NCI-H1105 treated with DMSO at 0.1 percent for 48 hours (cell line): ENCODE results near the gene MAML3.

Source experiments
- DNase-seq: peaks from one replicate; lab custom pipeline; 2025; lab: John Stamatoyannopoulos, UW

MAML3 gene

DNA sequence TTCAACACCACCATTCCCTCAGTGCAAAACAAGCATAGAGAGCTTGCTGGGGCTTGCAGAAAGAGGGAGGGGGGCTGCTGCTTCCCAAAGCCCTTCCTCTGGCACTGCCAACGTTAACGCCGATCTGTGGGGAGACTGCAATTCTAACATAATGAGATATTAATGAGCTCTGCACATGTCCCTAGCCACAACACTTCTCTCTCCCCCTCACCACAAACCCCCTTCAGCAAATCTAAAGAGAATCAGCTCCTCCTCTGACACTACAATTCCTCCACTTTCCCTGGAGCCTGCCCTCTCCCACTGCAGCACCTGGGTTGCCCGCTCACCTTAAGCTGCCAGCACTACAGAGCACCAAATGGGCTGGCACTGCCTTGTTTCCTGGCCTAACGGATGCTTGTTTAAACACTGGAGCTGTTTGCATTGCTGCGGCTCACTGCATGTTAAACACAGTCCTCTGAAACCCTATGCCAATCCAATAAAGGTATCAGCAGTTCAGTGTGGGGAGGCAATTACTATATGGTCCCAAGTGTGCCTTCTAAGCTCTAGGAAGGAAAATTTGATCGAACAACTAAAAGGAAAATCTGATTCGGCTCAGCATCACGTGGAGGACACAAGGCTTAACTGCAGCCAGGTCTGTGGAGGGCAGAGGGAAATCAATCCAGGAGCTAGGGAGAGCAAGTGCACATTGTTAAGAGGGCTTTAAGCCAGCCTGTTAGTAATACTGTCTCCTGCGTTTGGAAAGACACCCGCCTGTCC lies 232.4 kb downstream of the MAML3 start:
- peak; percentile 79 for DNase-seq

DNA sequence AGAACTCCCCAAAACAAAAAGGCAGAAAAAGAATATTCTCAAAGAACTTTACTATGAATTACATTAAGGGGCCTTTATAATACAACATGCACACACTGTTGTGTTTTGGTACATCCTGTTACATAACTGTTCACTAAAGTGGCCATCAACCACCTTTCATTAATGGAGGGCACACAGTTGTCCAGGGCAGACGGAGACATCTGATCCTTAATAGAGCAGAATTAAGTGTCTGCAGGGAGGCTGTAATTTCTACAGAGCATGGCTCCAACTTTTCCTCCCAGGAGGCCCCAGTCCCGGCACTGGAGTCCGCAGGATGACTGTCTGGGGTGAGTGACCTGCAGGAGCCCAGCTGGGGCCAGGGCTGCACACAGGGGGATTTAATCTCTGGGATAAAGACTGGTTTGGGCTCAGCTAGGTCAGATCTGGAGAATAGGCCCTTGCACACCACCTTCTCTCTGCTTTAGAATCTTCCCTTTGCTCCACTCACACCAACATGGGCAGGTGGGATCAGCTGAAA lies 233.4 kb downstream of the MAML3 start:
- no peak for DNase-seq

DNA sequence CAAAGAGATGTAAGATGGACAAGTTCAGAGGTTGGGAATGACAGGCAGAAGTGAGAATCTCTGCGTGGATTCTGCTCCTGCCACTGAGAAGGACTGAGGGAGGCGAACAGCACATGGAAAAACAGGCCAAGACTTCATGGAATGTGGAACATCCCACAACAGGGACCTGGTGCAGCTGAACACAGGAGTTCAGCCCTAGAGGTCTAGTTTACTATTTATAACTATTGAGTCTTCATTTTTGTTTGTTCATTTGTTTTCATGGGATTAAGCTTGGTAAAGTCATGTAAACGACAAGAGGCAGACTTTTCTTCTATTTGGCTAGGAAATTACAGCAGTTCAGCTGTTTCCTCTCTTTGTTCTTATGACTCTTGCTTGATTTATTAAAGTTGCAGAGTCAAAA lies 234.5 kb downstream of the MAML3 start:
- DNase-seq = no peak

DNA sequence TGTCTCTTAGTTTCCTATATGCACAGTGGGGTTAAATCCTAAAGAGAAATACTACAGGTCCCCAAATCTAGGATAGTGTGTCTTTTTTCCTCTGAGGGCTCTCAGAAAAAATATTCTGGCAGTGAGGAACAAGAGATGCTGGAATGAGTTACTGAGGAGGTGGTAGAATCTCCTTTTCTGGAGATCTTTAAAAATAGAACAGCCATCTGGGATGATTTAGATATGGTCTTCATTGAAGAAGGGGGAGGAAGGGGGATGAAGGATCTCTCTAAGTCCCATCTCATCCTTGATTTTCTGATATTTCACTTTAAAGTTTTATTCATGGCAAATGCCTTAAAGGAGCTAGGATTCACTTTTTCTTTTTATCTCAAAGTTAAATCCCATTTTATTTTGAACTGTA lies 235.0 kb downstream of the MAML3 start:
- DNase-seq = no peak

DNA sequence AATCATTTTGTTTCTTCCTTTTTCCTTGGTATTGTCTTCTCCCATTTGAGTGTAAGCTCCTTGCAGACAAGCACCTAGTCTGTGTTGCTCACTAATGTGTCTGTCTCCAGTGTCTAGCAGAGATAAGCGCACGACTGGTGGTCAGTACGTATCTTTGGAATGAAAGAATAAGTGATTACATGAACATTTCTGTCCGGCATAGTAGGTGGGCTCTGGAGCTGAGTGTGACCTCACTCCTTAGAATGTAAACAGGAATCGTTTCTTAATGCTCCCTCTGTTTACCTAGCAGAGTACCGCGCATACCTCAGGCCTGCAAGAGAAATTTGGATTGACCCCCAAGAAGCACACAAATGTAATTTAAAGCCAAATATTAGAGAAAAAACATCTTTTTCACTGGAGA lies 235.4 kb downstream of the MAML3 start:
- no peak for DNase-seq

DNA sequence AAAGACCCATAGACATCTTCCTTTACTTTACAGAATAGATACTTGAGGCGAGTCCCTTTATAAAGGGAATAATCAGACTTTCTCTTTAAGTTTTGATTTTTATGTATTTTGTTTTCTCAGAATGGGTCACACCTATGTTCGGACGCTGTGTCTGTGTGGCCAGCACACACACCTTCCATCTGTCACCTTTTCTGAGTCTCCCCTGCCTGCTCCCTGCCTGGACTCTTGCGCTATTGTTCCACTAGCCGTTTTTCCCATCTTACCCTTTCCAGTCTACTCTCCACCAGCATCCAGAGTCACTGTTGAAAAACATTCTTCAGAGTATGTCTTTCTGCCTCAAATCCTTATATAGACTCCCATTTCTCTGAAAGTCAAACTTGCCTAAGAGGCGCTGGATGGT lies 236.1 kb downstream of the MAML3 start:
- no peak for DNase-seq

DNA sequence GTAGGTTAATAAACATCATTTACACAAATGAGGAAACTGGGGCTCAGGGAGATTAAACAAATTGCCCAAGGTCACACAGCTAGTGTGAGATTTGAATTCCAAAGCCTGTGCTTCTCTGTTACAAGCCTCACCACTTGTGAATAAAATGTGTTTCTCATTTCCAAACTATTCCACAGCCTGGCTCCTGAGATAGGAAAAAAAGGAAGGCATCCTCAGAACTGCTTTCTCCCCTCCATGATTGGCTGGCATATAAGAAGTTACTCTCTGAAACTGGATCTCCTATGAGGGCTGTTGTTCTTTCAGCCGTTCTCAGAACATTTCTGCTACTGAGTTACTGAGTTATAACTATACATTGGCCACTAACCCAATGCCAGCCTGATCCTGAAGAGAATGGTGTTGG lies 237.9 kb downstream of the MAML3 start:
- no peak for DNase-seq

DNA sequence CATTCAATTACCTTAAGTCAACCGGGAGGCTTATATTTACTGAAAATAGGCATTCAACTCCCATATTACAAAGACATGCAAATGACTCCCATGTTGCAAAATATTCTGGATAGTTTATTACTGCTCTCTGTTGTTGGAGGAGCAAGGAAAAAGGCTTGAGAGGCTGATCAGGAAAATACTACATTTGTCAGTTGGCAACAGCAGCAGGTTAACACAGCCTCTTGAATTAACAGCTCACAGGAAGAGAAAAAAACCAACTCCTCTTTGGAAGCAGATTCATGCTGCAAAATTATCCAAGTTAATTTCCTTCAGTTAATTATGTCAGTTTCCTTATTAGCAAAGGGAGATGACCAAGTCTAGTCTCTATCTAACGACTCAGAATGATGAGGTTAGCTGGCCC lies 238.9 kb downstream of the MAML3 start:
- peak; percentile 10 for DNase-seq

DNA sequence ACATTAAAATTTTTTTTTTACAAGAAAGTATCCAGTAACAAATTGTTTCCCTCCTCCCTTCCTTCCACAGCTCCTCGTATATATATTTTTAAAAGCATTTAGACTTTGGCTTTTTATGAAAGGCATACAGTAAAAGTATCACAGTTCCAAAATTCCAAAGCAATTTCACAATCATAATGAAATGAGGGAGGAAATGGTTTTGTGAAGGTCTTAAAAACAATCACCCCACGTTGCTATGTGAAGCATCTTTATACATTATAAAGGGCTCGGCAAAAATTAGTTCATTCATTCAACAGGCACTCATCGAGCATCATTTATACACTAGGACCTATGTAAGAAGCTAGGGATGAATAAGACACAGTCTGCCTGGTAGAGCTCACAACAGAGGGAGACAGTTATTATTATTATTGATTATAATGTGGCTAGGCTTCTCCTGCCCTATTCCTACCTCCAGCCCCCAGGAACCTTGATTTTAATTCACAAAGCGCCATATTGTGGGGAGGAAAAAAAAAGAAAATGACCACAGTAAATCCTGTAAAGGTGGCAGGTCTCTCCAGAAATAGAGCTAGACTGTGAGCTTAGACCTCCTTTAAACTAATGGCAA lies 239.9 kb downstream of the MAML3 start:
- no peak for DNase-seq

DNA sequence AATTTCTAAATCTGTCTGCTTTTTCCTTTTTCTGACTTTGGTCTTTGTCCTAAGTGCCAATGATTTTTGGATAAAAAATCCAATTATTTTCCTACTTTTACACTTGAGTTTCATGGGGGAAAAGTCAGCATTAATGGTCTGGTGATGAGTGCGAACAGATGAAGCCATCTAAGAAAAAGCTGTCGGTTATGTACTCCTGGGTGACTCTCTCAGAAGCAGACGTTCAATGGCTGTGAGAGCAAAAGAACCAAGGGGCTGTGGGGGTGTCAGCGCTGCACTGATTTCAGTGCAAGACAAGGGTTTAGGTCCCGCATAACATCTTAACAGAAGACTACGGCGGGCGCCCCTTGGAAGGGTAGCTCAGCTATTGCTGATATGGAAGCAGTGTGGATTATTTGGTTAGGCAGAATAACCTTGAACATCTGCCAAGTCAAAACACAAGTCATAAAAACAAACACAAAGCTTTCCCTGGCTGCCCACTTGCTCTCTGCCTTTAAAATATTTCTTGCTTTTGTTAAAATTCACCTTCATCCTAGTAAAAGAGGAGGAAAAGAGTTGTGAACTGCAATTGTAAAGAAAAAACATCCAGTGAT lies 240.5 kb downstream of the MAML3 start:
- peak; percentile 55 for DNase-seq

DNA sequence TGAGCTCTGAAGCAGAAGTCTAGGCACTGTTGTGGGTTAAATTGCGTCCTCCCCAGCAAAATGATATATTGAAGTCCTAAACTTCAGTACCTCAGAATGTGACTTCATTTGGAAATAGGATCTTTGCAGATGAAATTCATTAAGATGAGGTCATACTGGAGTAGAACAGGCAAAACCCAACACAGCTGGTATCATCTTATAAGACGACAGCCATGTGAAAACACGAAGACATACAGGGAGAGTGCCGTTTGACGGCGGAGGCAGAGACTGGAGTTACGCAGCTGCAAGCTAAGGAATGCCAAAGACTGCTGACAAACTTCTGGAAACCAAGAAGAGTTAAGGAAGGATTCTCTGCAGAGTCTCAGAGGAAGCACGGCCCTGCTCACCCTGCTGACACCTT lies 241.5 kb downstream of the MAML3 start:
- DNase-seq = no peak

DNA sequence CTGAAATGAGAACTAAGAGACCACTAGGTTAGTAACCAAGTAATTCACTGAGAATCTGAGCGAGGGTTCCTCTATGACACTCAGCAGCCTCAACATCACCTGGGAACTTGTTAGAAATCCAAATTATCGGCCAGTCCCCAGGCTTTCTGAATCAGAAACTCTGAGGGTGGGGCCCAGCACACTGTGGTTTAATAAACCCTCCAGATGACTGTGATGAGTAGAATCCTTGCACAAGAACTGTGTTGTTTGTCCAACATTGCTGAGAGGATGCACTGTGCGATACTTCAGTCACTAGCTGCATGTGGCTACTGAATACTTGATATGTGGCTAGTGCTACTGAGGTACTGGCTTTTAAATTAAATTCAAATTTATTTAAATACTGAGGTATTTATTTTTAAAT lies 243.9 kb downstream of the MAML3 start:
- DNase-seq = no peak

DNA sequence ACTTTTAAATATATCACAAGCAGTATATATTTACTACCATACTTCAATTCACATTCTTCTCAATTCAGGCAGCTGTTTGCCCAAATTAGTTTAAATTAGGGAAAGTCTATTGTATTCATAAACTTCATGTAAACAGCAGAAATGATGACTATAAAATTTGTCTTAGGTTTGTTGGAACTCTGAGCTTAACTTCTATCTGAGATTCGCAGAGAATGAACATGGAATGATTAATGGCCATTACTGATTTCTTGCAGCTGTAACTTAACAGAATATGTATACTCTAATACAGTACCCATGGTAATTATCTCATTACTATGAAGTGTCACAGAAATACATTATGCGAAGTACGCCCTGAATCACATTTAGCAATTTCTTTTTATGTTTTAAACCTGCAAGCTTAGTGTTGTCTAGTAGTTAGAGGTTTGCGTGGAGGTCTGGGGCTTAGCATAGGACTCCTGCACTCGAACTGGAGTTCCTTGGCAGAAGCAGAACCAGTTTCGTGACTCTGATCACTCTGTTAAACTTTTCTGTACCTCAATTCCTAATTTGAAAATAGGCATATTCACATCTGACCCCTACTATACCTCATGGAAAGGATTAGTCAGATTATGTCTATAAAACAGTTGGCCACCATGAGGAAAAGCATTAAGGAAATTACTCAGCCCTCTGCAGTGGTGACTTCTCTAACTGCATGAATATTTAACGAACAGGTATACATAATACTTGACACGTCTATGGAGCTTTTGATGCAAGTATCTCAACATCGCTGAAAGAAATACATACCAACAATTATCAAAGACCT lies 245.1 kb downstream of the MAML3 start:
- DNase-seq = no peak

DNA sequence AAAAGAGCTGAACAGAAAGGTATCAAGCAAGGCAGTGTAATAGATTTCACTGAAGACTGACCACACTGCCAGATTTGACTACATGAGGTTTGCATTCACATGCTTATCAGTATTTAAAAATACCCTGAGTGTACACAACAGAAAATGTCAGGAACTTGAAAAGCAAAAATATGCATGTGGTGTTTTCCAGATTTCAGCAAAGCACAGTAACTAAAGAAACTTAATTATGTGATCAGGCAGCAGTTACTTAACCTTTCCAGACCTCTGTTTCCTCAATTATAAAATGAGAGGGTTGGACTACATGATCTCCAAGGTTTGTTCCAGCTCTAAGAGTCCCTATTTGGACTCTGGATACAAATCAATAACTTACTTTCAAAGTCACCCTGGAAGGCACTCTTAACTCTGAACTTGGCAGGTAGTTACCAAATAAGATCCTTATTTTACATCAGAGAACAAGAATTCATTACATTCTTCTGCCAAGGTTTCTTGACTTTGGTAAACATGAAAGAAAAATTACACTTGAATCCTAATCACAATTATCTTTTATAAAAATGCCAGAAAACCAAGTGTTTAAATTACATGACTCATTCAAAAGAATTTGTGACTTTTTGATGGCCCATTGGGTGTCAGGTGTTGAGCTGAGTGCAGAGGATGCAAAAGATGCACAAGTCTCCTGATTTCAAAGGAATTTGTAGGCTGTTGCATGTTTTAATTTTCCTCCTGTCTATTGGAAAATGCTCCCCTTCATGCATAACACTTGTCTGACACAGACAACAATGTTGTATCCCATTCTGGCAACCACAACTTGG lies 246.8 kb downstream of the MAML3 start:
- DNase-seq = no peak

DNA sequence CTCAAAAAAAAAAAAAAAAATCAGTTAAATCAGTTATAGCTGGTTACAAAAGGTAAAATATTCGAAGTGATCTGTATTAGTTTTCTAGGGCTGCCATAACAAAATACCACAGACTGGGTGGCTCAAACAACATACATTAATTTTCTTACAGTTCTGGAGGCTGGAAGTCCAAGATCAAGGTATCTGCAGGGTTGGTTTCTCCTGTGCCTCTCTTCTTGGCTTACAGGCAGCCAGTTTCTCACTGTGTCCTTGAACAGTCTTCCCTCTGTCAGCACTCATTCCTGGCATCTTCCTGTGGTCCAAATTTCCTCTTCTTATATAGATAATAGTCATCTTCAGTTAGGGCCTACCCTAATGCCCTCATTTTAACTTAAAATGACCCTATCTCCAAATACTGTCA lies 248.5 kb downstream of the MAML3 start:
- DNase-seq = no peak

DNA sequence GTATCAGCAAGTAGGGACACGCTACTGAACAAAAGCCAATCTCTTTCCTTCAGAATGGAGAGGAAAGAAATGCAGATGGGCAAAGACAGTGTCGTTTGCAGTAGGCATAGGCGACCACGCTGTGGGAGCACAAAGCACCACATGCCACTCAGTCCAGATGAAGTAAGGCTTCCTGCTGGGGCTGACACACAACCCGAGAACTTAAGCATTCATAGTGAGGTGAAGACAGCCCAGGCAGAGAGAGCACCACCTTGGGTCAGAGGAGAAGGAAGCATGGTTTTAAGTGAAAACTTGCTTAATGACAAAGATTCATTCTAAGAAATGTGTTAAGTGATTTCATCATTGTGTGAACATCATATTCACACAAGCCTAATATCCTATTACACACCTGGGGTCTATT lies 249.6 kb downstream of the MAML3 start:
- no peak for DNase-seq

DNA sequence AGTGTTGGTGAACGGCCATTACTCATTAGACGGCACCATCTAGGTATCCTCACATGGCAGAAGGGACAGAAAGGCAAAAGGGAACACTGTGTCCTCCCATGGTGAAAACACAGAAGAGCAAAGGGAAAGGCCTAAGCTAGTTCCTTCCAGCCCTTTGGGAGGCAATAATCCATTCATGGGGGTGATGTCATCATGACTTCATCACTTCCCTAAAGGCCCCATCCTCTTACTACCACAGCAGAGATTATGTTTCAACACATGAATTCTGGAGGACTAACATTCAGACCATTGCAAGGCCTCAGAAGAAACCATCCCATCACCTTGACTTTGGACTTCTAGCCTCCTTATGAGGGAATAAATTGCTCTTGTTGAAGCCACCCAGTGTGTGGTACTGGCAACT lies 250.1 kb downstream of the MAML3 start:
- no peak for DNase-seq

DNA sequence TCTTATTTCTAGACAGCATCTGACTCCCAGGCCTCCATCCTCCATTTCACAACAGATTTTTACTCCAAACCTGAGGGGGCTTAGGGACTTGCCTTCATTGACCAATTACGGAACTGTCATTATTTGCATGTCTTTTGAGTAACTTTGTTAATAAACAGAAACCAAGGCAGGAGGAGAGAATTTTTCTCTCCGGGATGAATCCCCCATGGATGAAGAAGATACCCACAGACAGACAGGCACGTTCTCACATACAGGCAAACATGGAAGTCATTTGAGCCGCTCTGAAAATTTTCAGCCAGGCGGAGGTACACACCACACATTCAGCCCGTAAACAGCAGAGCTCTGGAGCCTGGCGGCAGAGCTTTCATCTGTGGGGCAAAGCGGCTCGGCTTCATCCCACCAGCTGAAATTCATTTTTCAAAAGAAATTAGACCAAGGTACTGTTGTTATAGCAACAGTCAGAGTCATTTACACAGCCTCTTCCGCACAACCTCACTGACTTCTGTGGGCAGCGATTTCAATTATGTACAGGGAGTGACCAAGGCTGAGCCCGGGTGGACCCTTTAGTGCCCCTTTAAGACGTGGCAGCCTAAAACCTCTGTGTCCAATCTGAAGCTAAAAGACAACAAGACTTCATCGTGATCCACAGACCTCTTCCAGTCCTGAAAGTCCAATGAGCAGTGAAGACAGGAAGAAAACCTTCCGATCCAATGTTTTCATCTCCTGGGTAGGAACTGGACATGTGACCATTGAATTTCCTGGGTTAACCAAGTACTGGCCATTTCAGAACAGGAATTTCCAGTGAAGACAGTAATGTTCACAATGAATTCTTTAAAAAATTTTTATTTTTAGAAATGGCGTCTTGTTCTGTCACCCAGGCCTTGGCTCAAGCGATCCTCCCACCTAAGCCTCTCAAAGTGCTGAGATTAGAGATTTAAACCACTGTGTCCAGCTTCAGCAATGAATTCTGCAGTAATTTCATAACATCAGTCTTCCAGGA lies 251.4 kb downstream of the MAML3 start:
- no peak for DNase-seq

DNA sequence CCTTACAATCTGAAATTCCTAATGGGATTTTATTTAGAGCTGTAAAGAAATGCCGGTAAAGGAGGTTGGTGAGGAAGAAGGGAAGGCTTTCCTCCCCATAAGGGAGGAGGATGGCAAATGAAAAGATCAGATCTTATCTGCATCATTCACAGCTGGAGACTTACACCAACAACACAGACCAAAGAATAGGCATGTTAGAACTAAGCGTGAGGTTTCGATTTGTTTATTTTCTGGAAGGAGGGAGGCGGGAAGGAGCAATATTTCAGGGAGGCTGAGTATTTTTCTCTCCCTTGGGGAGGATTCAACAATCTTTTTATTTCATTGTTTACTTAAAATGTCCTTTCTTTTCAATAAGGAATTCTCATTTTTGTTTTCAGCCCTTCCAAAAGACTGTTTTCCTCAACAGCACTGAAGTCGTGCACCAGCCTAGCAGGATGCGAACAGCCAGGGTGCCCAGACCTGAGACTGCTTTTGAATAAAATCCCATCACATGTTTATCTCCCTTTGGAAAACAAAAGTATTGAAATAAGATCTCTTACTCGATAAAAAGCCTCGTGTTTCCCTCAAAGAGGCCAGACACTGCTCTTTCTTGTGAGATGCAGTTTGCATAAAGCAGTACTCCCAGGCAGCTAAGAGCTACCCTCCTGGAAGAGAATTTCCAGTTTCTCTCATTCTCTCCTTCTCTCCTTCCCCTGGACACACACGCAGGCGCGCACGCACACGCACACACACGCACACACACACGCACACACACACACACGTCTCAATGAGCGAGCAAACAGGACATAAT lies 252.3 kb downstream of the MAML3 start:
- DNase-seq = peak; percentile 28

DNA sequence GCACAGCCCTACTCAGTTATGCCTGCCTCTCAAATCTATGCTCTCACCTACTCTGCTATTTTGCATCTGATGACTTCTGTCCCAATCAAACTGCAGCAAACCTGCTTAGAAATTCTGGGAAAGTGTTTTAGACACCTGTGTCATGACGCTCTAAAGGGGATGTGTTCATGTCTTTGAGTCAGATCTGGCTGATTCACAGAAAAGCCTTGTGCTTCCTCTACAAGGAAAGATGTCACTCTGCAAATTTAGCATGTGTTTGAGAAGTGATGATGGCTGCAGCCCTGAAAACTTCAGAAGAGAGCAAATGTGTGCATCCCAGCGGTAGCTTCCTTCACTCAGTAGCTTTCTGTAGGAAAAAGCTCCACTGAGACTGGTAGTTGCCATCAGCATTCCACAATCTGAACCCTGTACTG lies 253.0 kb downstream of the MAML3 start:
- no peak for DNase-seq
